ENCODE measurements around the gene NAIF1. TPM values are rescaled to one million over a fixed set of nuclear protein-coding genes. Genes with fewer than 3 reads are reported as not detected.

Gene NAIF1, protein sequence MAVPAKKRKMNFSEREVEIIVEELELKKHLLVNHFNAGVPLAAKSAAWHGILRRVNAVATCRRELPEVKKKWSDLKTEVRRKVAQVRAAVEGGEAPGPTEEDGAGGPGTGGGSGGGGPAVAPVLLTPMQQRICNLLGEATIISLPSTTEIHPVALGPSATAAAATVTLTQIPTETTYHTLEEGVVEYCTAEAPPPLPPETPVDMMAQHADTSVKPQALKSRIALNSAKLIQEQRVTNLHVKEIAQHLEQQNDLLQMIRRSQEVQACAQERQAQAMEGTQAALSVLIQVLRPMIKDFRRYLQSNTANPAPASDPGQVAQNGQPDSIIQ
- total RNA-seq, result 9.4 and 10.6 TPM in 2 replicates

GRCh38 chr9:128066713-128067644, at the start of gene NAIF1:
NAIF1 (minus strand) TSS chr9:128067320; CDS start chr9:128067101, 219 bp downstream.

GRCh38 chr9:128067645-128068385, 695 bp upstream of the NAIF1 start, which contains the start of gene SLC25A25:
SLC25A25 (plus strand) TSS chr9:128068232; CDS start chr9:128068320, 88 bp downstream.

Other genes starting within 250 kb of the NAIF1 start
- 47.7 and 72.3 TPM in 2 replicates for gene ENG, start 212.7 kb downstream of the NAIF1 start, total RNA-seq
- 23.2 and 39.1 TPM in 2 replicates for gene AK1, start 189.6 kb downstream of the NAIF1 start, total RNA-seq
- gene ST6GALNAC6, start 167.7 kb downstream of the NAIF1 start, total RNA-seq, result 39.6 and 44.8 TPM in 2 replicates
- gene ST6GALNAC4, start 150.3 kb downstream of the NAIF1 start, total RNA-seq, result 40.1 and 95.6 TPM in 2 replicates
- gene PIP5KL1, start 136.5 kb downstream of the NAIF1 start, total RNA-seq, result 1.8 and 2.7 TPM in 2 replicates
- 14.7 and 18.0 TPM in 2 replicates for gene DPM2, start 129.5 kb downstream of the NAIF1 start, total RNA-seq
- 14.0 and 26.3 TPM in 2 replicates for gene EEIG1, start 86.3 kb downstream of the NAIF1 start, total RNA-seq
- gene SLC25A25, start 912 bp upstream of the NAIF1 start, total RNA-seq, result 24.3 and 36.1 TPM in 2 replicates
- gene PTGES2, start 60.4 kb upstream of the NAIF1 start, total RNA-seq, result 73.3 and 90.3 TPM in 2 replicates
- gene LCN2, start 82.1 kb upstream of the NAIF1 start, total RNA-seq, result not detected in 2 replicates
- gene BBLN, start 92.9 kb upstream of the NAIF1 start, total RNA-seq, result 40.3 and 41.9 TPM in 2 replicates
- gene CIZ1, start 124.3 kb upstream of the NAIF1 start, total RNA-seq, result 47.1 and 63.0 TPM in 2 replicates
- gene DNM1, start 136.1 kb upstream of the NAIF1 start, total RNA-seq, result 17.1 and 47.0 TPM in 2 replicates
- gene GOLGA2, start 208.7 kb upstream of the NAIF1 start, total RNA-seq, result 98.6 and 125 TPM in 2 replicates
- 17.6 and 25.6 TPM in 2 replicates for gene SWI5, start 209.0 kb upstream of the NAIF1 start, total RNA-seq

Data from placental pericyte (primary cell).